SH-SY5Y (cell line): ENCODE data around the gene PDPN.

Experiments
- GATA2 ChIP-seq: IDR thresholded peaks from 2 replicates; pipeline ENCODE4 v1.6.1; 2011; ENCODE audit warnings: mild to moderate bottlenecking, low read depth, low read length
- GATA3 ChIP-seq: IDR thresholded peaks from 2 replicates; pipeline ENCODE4 v1.6.1; 2011; ENCODE audit warnings: low read depth, mild to moderate bottlenecking, low read length, moderate library complexity

GRCh38 chr1:13664451-13664850, 80.8 kb downstream of the PDPN start:
- TF ChIP-seq GATA2 (no peak), GATA3 (no peak)
